Activated T-helper 17 cell treated with anti-CD3 and anti-CD28 coated beads, Interleukin-2, amount 50 U/mL, for 72 hours (primary cell): Measurements from ENCODE around the gene YJEFN3. TPM values are rescaled to one million over a fixed set of nuclear protein-coding genes. Genes with fewer than 3 reads are reported as not detected.

Experiments used
- ATAC-seq: fragments of 150-1000 bp; cut with Tn5 transposase; replicated peaks from 2 replicates; pipeline ENCODE4 v1.10.0; 2021; ENCODE audit warnings: mild to moderate bottlenecking, moderate library complexity
- H3K27ac Mint-ChIP-seq: one replicate; pipeline ENCODE4 v1.8.0; 2022; ENCODE audit warnings: mixed read lengths
- H3K27me3 Mint-ChIP-seq: one replicate; pipeline ENCODE4 v1.8.0; 2022; ENCODE audit warnings: mixed read lengths
- H3K36me3 Mint-ChIP-seq: one replicate; pipeline ENCODE4 v1.8.0; 2022; ENCODE audit warnings: low read depth, mild to moderate bottlenecking, mixed read lengths
- H3K4me1 Mint-ChIP-seq: one replicate; pipeline ENCODE4 v1.8.0; 2022; ENCODE audit warnings: mixed read lengths
- H3K4me3 Mint-ChIP-seq: one replicate; pipeline ENCODE4 v1.8.0; 2022; ENCODE audit warnings: mild to moderate bottlenecking, mixed read lengths
- H3K9me3 Mint-ChIP-seq: one replicate; pipeline ENCODE4 v1.8.0; 2022; ENCODE audit warnings: mixed read lengths
- total RNA-seq, 2 donors: library from RNA; stranded (reverse); gene quantifications; one replicate each; pipeline ENCODE4 v1.2.3, GENCODE V29; 2022

Gene YJEFN3
- total RNA-seq, 2 donors from 2014 or later = 6.7 to 10.3 TPM

GRCh38 chr19:19535311-19536191 is 6.8 kb downstream of the YJEFN3 start:
- Mint-ChIP-seq H3K4me1 (peaks cover 13% of the 10 kb centered on the region), H3K27me3 (peaks cover 5% of the 10 kb centered on the region), H3K27ac (no peak overlapping the region), H3K9me3 (no peaks in the 10 kb centered on the region), H3K36me3 (peaks cover 5% of the 10 kb centered on the region), H3K4me3 (no peak overlapping the region)
- no peak for ATAC-seq

DNA sequence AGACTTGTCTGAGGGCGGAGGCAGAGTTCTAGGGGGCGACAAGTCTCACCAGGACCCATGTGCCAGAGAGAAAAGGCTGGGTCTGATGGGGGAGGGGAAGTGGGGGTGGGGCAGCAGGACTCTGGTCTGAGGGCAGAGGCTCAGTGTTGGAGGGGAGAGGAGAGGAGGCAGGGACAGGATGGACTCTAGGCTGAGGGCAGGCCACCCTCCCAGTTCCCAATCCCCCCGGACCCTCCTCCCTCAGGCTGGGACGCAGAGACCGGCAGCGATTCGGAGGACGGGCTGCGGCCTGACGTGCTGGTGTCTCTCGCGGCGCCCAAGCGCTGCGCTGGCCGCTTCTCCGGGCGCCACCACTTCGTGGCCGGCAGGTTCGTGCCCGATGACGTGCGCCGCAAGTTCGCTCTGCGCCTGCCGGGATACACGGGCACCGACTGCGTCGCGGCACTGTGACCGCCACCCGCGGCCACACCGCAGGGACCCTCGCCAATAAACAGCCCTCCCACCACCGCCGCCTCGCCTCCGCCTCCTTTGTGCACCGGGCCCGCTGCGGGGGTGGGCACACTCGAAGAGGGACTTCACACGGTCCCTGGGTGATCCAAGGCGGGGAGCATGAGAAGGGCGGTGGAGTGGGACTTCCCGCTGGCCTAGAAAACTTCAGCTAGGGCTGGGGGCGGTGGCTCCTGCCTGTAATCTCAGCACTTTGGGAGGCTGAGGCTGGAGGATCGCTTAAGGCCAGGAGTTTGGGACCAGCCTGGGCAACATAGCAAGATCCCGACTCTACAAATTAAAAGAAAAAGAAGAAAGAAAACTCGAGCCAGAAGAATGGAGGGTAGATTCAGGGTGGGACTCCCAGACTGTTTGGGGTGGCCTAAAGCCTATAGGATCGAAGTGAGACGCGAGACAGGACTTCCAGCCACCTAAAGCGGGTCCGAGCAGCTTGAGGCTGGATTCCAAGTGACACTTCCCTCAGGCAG is 8.7 kb downstream of the YJEFN3 start:
- Mint-ChIP-seq H3K4me3 (peak overlapping the region; percentile 75), H3K36me3 (peaks cover under 1% of the 10 kb centered on the region), H3K27ac (peak overlapping the region; percentile 50), H3K9me3 (no peaks in the 10 kb centered on the region), H3K27me3 (peaks cover 5% of the 10 kb centered on the region), H3K4me1 (peaks cover 13% of the 10 kb centered on the region)
- no peak for ATAC-seq

DNA sequence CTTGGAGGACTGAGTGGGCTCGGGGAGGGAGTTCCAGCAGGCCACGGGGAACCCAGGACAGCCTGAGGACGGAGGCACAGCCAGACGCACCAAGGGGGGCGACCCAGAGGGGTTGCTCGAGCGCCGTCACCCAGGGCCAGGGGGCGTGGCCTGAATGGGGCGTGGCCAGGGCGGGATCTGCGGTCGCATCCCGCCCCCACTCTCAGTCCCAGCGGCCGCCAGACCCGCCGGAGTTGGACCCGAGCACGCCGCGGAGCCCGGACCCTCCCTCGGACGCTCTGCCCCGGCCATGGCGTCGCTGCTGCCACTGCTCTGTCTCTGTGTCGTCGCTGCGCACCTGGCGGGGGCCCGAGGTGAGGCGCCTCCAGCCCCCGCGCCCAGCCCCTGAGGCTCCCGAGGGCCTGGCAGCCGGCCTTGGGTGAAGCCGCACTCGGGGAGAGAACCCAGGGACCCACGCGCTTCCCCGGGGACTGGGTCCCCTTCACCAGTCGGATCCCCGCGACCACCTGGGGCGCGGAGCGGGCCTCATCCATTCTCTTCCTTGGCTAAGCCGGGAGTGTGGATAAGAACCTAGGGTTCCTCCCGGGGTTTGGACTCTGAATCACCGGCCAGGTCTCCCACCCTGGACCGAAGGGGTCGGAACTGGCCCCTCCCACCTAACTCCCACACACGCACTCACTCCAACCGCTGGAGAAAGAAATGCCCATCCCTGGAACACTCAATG is 9.5 kb downstream of the YJEFN3 start, which contains the start of gene CILP2:
Gene CILP2 (plus strand): TSS at position 205 of the 724 bp plus-strand sequence. CDS start 85 bp downstream, at position 290.
- H3K4me3 Mint-ChIP-seq = peak within 1 kb of the TSS; percentile 75
- H3K36me3 Mint-ChIP-seq = no peaks in the 10 kb centered on the region
- ATAC-seq = no peak
- H3K27ac Mint-ChIP-seq = peak within 1 kb of the TSS; percentile 67
- H3K9me3 Mint-ChIP-seq = no peaks in the 10 kb centered on the region
- peaks cover 5% of the 10 kb centered on the region for H3K27me3 Mint-ChIP-seq
- H3K4me1 Mint-ChIP-seq = peaks cover 13% of the 10 kb centered on the region

DNA sequence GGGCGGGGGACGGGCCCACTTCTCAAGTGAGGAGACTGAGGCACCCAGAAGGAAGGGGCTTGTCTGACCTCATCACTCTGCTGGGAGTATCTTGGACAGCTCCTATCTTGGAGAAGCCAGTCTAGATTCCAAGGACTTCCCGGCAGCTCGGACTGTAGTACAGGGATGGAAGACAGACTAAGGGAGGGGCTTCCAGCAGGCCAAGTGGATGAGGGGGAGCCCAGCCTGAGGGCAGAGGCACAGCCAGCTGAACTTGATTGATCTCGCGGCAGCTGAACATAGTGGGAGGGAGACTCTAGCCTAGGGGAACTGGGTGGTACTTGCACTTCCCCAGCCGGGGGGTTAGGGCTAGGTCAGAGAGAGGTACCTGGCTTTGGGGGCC is 10.1 kb downstream of the YJEFN3 start:
- no peak for ATAC-seq
- peak overlapping the region; percentile 67 for H3K27ac Mint-ChIP-seq
- no peaks in the 10 kb centered on the region for H3K9me3 Mint-ChIP-seq
- no peaks in the 10 kb centered on the region for H3K36me3 Mint-ChIP-seq
- peaks cover 5% of the 10 kb centered on the region for H3K27me3 Mint-ChIP-seq
- peaks cover 13% of the 10 kb centered on the region for H3K4me1 Mint-ChIP-seq
- peak overlapping the region; percentile 65 for H3K4me3 Mint-ChIP-seq

GRCh38 chr19:19539698-19540063 is 11.0 kb downstream of the YJEFN3 start:
- Mint-ChIP-seq H3K27me3 (peaks cover 5% of the 10 kb centered on the region), H3K9me3 (no peaks in the 10 kb centered on the region)

GRCh38 chr19:19540064-19540714 is 11.5 kb downstream of the YJEFN3 start:
- Mint-ChIP-seq H3K27ac (no peak overlapping the region), H3K4me3 (peak overlapping the region; percentile 65), H3K4me1 (peaks cover 7% of the 10 kb centered on the region), H3K27me3 (peaks cover 5% of the 10 kb centered on the region), H3K36me3 (no peaks in the 10 kb centered on the region), H3K9me3 (no peaks in the 10 kb centered on the region)
- ATAC-seq = peak; percentile 32

More at GRCh38 chr19:19539698-19540063, 11.0 kb downstream of the YJEFN3 start:
- ATAC-seq = no peak
- H3K4me3 Mint-ChIP-seq = peak overlapping the region; percentile 65
- H3K27ac Mint-ChIP-seq = no peak overlapping the region
- H3K36me3 Mint-ChIP-seq = no peaks in the 10 kb centered on the region
- peaks cover 7% of the 10 kb centered on the region for H3K4me1 Mint-ChIP-seq

DNA sequence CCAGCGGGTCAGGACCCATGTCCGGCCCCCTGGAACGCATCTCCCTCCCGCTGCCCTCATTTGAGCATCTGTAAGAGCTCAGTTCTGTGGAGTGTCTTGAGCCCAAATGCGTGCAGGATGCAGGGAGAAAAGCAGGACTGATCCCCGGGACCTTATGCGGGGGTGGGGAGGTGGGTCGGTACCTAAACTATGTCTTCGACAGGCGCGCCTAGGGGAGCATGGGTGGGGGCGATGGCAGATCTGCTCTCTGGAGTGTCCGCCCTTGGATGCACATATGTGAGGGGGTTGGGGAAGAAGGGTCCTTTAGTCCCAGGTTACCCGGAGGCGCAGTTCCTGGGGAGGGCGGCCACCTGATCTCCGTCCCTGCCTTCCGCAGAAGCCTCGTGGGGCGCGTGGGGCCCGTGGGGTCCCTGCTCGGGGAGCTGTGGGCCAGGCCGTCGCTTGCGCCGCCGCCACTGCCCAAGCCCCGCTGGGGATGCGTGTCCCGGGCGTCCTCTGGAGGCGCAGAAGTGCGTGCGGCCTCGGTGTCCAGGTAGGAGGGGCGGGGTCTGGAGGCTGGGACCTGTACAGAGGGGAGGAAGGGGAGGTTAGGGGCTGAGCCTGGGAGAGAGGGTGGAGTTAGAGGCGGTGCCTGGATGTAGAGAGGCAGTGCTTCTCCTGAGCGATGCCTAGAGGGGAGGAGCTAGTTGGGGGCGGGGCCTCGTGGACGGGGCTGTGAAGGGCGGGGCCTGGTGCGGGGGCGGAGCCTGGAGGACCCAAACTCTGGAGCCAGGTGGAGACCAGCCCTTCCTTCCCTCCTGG is 12.2 kb downstream of the YJEFN3 start:
- peaks cover 7% of the 10 kb centered on the region for H3K4me1 Mint-ChIP-seq
- H3K9me3 Mint-ChIP-seq = no peaks in the 10 kb centered on the region
- no peak overlapping the region for H3K27ac Mint-ChIP-seq
- peaks cover 5% of the 10 kb centered on the region for H3K27me3 Mint-ChIP-seq
- H3K4me3 Mint-ChIP-seq = peak overlapping the region; percentile 65
- ATAC-seq = peak; percentile 89
- no peaks in the 10 kb centered on the region for H3K36me3 Mint-ChIP-seq

GRCh38 chr19:19541616-19542015 is 12.9 kb downstream of the YJEFN3 start:
- Mint-ChIP-seq H3K9me3 (no peaks in the 10 kb centered on the region), H3K27me3 (peaks cover 5% of the 10 kb centered on the region), H3K4me3 (peak overlapping the region; percentile 65), H3K27ac (no peak overlapping the region), H3K36me3 (no peaks in the 10 kb centered on the region), H3K4me1 (peaks cover 7% of the 10 kb centered on the region)
- ATAC-seq = no peak

- Mint-ChIP-seq H3K4me3 (no peak overlapping the region), H3K4me1 (peaks cover 7% of the 10 kb centered on the region), H3K9me3 (no peaks in the 10 kb centered on the region), H3K27ac (no peak overlapping the region), H3K36me3 (no peaks in the 10 kb centered on the region), H3K27me3 (peaks cover 5% of the 10 kb centered on the region)
- ATAC-seq = no peak
Measured at GRCh38 chr19:19542507-19542906, 13.8 kb downstream of the YJEFN3 start.

DNA sequence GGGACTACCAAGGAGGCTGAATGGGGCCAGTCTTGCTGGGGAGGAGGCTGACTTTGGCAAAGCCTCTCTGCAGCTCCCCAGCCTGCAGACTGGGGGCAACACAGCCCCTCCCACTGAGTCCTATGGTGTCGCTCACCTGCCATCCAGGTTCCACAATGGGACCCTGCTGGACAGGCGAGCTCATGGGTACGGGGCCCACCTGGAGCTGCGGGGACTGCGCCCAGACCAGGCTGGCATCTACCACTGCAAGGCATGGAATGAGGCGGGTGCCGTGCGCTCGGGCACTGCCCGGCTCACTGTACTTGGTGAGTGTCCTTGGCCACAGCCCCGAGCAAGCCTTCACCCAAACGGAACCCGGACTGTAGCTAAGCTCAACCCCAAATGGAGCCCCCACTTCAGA is 14.4 kb downstream of the YJEFN3 start:
- Mint-ChIP-seq H3K27me3 (peaks cover 5% of the 10 kb centered on the region), H3K4me1 (peaks cover 7% of the 10 kb centered on the region), H3K27ac (no peak overlapping the region), H3K36me3 (no peaks in the 10 kb centered on the region), H3K9me3 (no peaks in the 10 kb centered on the region), H3K4me3 (no peak overlapping the region)
- ATAC-seq = no peak

GRCh38 chr19:19543640-19544039 is 14.9 kb downstream of the YJEFN3 start:
- no peak overlapping the region for H3K4me3 Mint-ChIP-seq
- peaks cover 4% of the 10 kb centered on the region for H3K4me1 Mint-ChIP-seq
- no peaks in the 10 kb centered on the region for H3K9me3 Mint-ChIP-seq
- ATAC-seq = no peak
- H3K27ac Mint-ChIP-seq = no peak overlapping the region
- peaks cover 4% of the 10 kb centered on the region for H3K27me3 Mint-ChIP-seq
- H3K36me3 Mint-ChIP-seq = no peaks in the 10 kb centered on the region

- H3K4me1 Mint-ChIP-seq = no peaks in the 10 kb centered on the region
- H3K36me3 Mint-ChIP-seq = no peaks in the 10 kb centered on the region
- H3K27me3 Mint-ChIP-seq = no peaks in the 10 kb centered on the region
- H3K27ac Mint-ChIP-seq = no peak overlapping the region
- no peak for ATAC-seq
- H3K9me3 Mint-ChIP-seq = no peaks in the 10 kb centered on the region
- no peak overlapping the region for H3K4me3 Mint-ChIP-seq
Measured at GRCh38 chr19:19544257-19544953, 15.7 kb downstream of the YJEFN3 start.
